GM21737 (cell line): ENCODE results near the gene ERC1.

Experiments used
- ATAC-seq: cut with Tn5 transposase; IDR thresholded peaks from one replicate; pipeline ENCODE4 v1.9.1; 2021; ENCODE audit warnings: mild to moderate bottlenecking, moderate library complexity; ENCODE audit not compliant: unreplicated experiment

Gene ERC1

DNA sequence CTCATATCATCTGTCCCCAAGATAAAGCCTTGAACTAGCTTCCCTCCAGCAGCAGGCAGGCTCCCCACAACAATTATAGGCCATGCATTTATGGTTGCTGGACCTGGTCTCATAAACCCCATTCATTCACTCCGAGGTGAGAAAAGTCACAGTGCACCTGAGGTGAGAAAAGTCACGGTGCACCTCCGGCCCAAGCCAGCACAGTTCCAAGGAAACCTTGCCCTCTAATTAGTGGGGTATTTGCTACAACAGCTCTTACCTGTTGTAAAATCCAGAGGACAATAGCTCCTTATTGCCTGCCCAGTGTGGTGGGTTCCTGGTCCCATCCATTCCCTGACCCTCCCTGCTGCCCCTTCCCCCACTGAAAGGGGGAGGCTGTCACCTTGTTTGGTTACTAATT lies 537.8 kb downstream of the ERC1 start:
- no peak for ATAC-seq

DNA sequence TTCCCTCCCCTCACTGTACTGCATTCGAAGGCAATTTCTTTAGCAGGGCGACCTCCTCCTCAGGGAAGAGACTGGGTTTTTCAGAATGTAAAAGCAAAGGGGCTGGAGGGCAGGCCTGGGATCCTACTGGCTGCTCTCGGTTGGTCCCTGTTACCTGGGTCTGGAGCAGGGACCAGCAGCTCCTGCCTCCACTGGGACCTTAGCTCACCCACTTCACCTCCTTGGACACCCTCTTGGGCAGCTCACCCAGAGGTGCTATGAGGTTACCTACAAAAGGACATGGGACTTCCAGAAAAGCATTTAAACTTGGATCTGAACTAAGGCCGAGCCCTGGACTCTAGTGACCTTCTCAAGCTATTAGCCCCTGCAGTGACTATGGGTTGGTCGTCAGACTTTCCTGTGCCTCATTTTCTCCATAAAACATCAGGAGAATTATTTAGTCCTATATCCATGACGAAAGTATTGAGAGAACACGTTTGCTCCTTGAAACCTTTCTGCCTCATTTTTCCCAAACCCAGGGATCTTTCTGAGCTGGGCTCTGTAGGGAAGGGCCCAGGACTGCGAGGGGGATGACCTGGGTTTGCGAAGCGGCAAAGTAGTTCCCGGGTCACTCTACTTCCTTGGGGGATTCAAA lies 538.3 kb downstream of the ERC1 start:
- no peak for ATAC-seq

DNA sequence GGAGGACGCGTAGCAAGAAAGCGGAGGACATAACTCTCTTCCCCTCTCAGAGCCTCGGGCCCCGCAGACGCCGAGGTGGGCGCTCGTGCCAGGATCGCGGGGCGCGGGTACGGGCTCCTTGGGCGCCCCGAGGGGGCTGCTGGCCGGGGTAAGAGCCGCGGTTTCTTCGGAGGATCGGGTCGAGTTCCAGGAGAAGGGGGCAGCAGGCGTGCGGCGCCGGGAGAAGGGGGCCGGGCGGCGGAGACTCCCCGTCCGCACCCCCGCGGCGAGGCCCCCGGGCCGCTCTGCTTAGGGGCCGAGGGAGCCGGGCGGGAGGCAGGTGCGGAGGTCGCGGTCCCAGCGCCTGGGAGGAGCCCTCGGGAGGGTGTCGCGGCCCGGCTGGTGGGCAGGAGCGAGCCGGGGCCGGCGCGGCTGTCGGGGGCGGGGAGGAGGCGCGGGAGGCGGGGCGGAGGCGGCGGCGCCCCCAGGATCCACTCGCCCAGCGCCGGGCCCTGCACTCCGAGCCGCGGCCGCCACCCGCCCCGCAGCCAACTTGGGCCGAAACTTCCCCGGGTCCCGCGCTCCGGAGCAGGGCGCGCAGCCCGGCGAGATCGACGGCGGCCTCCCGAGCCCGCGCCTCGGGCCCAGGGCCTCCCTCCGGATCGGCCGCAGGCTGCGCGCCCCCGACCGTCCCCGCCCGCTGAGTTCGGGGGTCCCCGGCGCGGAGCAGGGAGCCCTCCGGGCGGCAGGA lies 539.0 kb downstream of the ERC1 start:
- ATAC-seq = no peak

DNA sequence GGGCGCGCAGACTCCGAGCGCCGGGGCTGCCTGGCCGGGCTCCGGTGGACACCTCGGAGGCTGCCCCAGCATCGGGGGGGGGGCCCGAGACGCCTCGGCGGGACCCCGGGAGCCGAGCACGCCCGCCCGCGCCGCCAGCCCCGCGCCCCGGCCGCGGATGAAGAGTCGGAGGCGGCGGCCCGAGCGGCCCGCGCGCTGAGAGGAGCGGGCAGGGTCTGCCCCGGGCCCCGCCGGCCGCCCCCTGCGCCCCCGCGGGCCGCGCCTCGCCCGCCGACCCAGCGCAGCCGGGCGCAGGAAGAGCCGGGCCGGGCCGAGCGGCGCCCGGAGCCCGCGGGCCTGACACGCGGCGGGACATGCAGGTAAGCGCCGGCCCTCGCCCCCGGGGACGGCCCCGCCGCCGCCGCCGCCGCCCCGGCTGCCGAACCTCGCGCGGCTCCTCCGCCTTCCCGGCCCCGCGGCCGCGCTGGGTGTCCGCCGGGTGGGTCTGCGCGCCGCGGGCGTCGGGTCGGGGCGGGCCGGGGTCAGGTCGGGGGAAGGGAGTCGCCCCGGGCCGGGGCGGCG lies 539.6 kb downstream of the ERC1 start:
- ATAC-seq = no peak

DNA sequence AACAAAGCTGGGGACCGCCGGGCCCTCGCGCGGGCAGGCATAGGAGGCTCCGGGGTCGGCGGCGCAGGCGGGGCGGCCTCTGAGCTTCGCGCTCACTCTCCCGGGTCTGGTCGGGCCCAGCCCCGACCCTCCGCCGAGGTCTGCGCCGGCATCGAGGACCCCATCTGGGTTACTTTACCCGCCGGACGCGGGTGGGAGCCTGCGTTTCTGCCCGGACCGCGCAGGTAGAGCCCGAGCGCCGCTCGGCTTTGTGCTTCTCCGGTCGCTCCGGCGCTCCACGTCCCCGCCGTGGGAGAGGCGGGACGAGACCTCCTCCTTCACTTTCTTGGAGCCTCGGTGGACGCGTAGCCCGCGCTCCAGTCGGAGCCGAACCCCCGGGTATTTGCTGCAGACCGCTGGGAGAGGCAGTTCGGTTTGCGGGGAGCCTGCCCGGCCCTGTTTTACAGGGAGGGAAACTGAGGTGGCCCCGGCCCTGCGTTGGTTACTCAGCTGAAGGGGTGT lies 540.2 kb downstream of the ERC1 start:
- no peak for ATAC-seq

DNA sequence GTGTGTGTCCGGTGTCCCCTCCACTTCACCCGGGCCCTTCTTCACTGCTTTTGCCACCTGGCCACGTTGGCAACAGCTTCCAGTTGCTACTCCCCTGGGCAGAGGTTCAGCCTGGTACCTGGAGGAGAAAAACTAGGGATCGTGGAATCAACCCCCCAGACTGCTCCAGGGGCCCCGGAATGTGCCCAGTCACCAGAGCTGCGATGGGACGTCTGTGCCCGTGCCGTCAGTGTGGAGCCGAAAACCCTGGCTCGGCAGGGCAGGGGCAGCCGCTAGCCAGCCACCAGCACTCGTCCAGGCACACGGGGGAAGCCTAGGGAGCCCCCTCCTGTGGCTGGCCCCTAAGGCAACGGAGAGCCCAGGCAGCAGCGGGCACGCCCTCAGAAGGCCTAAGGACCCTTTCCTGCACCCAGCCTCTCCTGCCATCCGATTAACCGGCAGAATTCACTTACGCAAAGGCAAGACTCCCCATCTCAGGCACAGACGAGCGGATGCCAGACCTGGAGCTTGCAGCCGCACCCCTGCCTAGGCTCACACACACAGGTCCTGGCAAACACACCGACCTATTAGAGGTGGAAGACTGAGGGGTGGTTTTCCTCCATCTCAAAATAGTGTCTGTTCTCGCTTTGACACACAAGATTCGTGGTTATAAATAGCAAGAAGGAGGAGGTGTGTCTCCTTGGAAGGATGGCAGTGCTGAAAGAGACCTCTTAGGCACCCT lies 540.8 kb downstream of the ERC1 start:
- ATAC-seq = no peak

DNA sequence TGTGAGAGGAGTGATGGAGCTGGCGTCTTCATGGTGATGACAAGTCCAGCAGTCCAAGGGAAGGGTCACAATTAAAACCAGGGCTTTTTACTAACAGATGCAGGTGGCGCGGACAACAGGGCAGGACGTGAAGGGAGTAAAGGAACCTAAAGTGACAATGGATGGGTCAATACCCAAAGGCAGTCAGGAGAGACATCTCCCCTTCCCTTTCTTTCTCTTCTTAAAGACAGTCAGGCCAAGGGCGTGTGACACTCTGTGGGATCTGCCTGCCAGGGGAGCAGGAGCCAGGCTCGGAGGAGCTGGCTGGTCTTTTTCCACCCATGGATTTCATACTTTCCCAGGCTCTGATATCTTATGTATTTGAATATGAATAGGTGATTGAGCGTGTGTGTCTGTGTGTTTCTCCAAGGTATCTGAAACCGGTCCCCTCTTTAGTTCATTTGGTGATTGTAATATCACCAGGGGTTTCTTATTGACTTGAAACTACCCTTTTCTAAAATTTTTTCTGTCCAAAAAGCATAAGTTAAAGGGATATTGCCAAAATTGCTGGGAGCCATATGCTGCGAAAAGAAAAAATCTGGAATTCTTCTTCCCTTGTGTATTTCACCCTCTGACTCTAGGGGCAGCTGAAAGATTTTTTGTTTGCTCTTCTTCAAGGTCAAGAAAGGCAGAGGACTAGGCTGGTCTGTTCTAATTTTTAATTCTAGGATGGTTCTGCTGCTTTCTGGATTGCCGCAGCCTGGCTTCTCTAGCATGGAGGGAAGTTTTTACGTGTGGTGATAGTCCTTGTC lies 541.5 kb downstream of the ERC1 start:
- ATAC-seq = no peak

DNA sequence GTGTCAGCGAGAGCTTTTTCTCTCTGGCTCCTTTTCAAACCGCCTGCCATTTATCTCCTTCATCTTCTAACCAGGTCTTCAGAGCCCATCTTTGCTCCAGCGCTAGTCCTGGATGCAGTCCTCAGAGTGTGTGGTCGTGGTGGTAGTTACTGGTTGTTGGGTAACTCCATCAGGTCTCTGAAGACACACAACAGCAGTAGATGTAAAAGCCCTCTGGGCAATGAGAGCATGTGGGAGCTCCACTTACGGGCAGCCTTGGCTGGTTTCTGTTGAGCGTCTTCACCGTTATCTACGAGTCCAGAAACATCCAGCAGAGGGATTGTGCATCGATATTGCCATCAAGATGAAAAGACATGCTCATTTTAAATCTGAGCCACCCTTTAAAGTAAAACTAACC lies 542.2 kb downstream of the ERC1 start:
- peak; percentile 20 for ATAC-seq

DNA sequence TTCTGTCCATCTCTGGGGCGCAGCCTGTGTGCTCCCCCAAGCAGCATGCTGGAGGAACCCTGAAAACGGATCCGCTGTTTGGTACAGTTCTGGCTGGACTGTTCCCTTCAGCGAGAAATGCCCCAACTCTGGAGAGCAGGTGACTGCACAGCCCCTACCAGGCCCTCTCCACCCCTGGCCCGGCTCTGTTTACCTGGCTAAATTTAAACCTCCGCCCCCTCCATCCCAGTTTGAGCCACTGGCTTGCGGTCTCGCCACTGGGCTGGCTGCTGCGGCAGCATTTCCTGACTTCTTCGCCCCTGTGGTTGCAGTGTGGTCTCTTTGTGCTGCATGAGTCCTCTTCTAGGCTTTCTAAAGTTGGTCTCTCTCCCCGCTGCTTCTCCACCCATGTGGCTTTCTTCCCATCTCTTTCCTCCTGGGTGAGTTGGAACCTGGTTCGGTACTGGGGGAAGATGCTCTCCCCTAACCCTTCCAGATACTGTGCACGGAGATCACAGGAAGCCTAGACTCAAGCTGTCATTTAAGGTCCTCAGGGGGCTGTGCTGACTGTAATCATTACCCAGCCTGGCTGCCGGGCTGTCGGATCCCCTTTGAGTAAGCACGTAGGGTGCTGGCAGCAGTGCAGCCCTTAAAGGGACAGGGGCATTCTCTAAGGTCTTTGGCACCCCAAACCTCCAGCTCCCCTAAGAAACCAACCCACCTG lies 542.7 kb downstream of the ERC1 start:
- peak; percentile 52 for ATAC-seq

DNA sequence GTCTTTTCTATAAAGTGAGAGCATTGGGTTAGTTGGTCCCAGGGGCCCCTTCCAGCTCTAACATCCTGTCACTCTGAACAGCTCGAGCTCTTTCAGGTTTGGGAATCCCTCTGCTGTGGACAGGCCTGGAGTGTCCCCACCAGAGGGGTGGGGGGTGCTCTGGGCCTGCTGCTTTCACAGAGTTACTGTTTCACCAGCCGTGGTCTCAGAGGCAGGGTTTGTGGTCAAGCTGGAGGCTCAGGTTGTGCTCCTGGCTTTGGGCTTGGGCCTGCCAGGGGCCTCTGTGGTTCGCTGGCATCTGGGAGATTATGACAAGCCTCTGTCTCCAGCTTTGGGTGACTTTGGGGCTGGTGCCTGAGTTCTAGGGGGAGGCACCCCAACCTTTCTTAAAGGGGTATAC lies 543.7 kb downstream of the ERC1 start:
- no peak for ATAC-seq

DNA sequence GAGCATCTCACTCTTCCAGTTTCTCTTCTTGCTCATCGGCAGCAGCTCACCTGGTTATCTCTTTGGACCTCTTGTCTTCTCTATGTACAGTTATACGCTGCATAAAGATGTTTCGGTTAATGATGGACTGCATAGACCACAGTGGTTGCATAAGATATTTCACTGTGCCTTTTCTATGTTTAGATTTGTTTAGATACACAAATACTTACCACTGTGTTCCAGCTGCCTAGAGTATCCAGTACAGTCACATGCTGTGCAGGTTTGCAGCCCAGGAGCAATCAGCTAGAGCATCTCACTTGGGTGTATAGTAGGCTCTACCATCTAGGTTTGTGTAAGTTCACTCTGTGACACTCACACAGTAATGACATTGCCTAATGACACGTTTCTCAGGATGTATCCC lies 545.8 kb downstream of the ERC1 start:
- ATAC-seq = no peak

DNA sequence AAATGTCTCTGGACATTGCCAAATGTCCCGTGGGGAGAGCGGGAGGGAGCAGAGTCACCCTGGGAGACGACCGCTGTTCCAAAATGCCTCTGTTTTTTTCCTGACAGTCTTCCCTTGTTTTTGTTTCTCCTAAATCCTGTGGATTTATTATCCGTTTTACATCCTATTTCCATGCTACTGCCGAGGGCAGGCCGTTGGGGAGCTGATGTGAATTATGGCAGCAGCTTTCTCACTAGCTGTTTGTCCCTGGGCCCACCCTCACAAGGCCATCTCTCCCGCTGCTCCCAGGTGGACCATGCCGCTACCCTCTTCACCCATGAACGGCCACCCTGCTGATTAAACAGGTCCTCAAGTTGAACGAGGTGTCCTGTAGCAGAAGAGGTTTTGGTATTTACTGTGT lies 548.1 kb downstream of the ERC1 start:
- no peak for ATAC-seq

DNA sequence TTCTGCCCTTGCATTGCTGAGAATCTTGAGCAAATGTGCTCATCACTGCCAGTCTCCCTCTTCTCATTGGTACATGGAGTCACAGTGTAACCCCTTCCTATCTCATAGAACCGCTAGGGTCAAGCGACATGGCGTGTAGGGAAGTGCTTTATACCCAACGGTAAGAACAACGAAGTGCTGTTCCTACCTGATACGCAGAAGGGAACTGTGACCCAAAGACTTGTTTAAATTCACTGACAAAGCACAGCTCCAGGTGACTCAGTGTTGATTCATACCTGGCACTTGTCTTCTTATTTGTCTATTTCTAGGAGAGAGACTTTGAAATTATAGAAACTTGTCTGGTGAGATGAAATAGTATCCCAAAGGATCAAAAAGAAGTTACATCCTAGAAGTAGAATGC lies 549.7 kb downstream of the ERC1 start:
- no peak for ATAC-seq

DNA sequence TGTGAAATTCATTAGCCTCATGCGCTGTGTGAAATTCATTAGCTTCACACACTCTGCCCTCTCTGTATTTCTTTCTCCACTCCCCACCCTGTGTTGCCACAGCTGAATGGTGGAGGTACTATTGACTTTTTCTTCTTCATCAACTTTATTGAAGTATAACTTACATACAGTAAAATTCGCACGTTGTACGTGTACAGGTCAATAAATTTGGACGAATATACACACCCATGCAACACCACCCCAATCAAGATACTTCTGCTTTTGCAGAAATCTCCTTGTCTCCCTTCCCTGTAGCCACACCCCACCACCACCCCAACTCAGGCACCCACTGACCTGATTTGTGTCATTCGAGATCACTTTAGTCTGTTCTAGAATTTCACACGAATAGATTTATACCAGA lies 551.6 kb downstream of the ERC1 start:
- no peak for ATAC-seq

DNA sequence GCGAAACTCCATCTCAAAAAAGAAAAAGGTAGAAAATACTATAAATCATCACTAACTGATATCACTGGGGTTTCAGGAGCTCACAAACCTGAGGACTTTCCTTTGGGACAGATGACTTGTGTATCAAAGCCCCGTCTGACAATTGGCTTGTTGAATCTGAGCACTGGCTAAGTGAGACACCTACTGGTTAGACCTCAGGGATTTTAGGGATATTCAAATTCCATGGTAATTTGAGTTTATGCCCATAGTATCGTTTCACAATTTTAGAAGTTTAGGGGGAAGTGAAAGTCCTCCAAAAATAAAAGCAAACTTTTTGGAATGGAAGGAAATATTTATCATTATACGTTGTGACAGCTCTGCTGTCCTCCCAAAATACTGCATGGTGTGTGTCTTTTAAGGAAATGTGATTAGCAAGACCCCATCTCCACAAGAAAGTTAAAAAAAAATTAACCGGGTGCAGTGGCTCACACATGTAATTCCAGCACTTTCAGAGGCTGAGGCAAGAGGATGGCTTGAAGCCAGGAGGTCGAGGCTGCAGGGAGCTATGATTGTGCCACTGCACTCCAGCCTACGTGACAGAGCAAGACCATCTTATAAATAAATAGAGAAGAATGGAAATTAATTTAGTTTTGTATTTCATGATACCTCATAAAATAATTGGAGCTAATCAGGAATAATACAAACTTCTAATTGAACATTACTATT lies 554.1 kb downstream of the ERC1 start:
- no peak for ATAC-seq
